Large intestine (tissue), 3 donors: ENCODE data around the gene CALM1. TPM values are rescaled to one million over a fixed set of nuclear protein-coding genes. Genes with fewer than 3 reads are reported as not detected.

Experiments used
- DNase-seq, 2 donors: peaks; one replicate each; pipeline versions ENCODE4 v3.0.0 to v3.0.0-alpha.2; 2013
- H3K27ac ChIP-seq: one replicate; pipeline ENCODE4 v1.5.1; 2013; ENCODE audit warnings: low read length
- H3K27me3 ChIP-seq: 2 replicates; pipeline ENCODE4 v1.6.1; 2013; ENCODE audit warnings: low read length; ENCODE audit not compliant: control insufficient read depth, insufficient read depth
- H3K36me3 ChIP-seq: 2 replicates; pipeline ENCODE4 v1.6.1; 2013; ENCODE audit warnings: low read length; ENCODE audit not compliant: control insufficient read depth, insufficient read depth
- H3K4me1 ChIP-seq: one replicate; pipeline ENCODE4 v1.6.1; 2013; ENCODE audit warnings: low read length; ENCODE audit not compliant: control insufficient read depth, insufficient read depth
- H3K4me3 ChIP-seq: one replicate; pipeline ENCODE4 v1.5.1; 2013; ENCODE audit warnings: low read length
- H3K9me3 ChIP-seq: one replicate; pipeline ENCODE4 v1.6.1; 2013; ENCODE audit warnings: mild to moderate bottlenecking, low read depth, low read length, moderate library complexity; ENCODE audit not compliant: control insufficient read depth
- WGBS: methylation state at CpG from one replicate; pipeline ENCODE4 v1.1.5; 2013; ENCODE audit warnings: low lambda C conversion rate; ENCODE audit not compliant: insufficient coverage; 5-methylcytosine and 5-hydroxymethylcytosine counted together
- polyA plus RNA-seq: library from polyadenylated mRNA; unstranded; fragments of 120-200 nt; gene quantifications from one replicate; pipeline ENCODE4 v1.2.1, GENCODE V29; 2013

Gene CALM1
- polyA plus RNA-seq, 1 donor = 613 TPM

DNA sequence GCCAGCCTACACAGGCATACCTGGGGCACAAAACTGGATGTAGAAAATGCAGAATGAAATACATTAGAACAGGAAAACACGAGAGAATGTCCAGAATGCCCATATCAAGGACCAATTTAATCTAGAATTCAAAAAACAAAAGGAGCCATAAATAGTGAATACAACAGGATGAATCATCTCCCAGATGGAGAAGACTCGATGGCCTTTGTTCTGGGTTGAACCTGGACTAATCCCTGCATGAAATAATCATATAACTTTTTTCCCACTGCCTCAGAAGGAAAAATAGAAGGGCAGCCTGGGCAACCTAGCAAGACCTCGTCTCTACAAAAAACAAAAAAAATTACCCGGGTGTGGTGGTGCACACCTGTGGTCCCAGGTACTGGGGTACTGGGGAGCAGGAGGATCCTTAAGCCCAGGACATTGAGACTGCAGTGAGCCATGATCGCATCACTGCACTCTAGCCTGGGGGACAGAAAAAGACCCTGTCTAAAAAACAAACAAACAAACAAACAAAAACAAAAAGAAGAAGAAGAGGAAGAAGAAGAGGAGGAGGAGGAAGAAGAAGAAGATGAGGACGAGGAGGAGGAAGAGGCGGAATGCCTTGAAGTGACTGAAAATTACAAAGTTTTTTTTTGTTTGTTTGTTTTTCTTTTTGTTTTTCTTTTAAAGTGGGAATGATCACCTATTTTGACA is 34.8 kb upstream of the CALM1 start:
- no peak for DNase-seq
- no peaks in the 10 kb centered on the region for H3K36me3 ChIP-seq
- peaks cover 4% of the 10 kb centered on the region for H3K9me3 ChIP-seq
- 97% methylated on average over 4 of the region's 7 CpGs for WGBS
- peaks cover 20% of the 10 kb centered on the region for H3K4me1 ChIP-seq
- no peak overlapping the region for H3K4me3 ChIP-seq
- H3K27ac ChIP-seq = no peak overlapping the region
- H3K27me3 ChIP-seq = no peaks in the 10 kb centered on the region

DNA sequence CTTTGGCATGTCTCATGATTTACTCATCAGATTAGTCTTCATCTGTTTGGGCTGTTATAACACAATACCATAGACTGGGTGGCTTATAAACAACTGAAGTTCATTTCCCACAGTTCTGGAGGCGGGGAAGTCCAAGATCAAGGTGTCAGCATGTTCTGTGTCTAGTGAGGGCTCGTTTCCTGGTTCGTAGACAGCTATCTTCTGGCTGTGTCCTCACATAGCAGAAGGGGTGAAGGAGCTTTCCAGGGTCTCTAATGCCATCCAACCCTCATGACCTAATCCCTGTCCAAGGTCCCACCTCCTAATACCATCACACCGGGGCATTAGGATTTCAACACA is 34.3 kb upstream of the CALM1 start:
- no peak overlapping the region for H3K27ac ChIP-seq
- peaks cover 4% of the 10 kb centered on the region for H3K9me3 ChIP-seq
- no CpG with 5 or more reads among the region's 4 CpGs for WGBS
- H3K4me1 ChIP-seq = peaks cover 17% of the 10 kb centered on the region
- DNase-seq = no peak
- H3K4me3 ChIP-seq = no peak overlapping the region
- no peaks in the 10 kb centered on the region for H3K27me3 ChIP-seq
- H3K36me3 ChIP-seq = no peaks in the 10 kb centered on the region

DNA sequence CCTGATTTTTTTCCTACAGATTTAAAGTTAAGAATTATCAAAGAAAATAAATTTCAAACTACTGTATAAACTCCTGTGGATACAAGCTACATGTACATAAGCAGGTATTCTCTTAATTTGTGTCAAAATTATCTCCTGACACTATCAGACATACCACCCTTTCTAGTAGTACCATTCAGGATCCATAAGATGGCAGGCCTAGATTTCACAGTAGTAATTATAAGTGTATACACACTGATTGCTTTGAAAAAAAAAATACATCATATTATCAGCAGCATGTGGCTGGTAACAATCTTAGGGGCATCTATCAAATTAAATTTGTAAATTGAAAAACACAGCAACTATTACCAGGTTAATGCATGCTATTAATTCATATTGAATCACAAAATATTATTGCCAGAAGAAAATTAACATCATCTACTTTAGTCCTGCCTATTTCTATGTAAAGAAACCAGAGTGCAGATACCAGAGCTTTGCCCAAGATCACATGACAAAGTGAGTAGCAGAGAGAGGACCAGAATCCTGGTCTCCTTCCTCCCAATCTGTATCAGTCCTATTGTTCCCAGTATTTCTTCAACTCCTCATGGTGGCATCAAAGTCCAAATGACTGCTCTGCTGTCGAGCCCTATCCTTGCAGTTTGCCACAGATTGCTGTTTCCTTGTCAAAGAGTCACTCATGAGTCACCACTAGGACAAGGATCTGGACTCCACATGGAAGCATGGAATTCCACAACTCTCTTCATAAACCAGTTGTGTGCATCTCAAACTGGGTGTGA is 27.7 kb upstream of the CALM1 start:
- H3K27ac ChIP-seq = peak overlapping the region; percentile 44
- no peak overlapping the region for H3K4me3 ChIP-seq
- WGBS = no CpG with 5 or more reads among the region's 1 CpG
- H3K36me3 ChIP-seq = no peaks in the 10 kb centered on the region
- H3K27me3 ChIP-seq = no peaks in the 10 kb centered on the region
- no peaks in the 10 kb centered on the region for H3K9me3 ChIP-seq
- peaks cover 14% of the 10 kb centered on the region for H3K4me1 ChIP-seq
- DNase-seq = peak; percentile 82 to 92

DNA sequence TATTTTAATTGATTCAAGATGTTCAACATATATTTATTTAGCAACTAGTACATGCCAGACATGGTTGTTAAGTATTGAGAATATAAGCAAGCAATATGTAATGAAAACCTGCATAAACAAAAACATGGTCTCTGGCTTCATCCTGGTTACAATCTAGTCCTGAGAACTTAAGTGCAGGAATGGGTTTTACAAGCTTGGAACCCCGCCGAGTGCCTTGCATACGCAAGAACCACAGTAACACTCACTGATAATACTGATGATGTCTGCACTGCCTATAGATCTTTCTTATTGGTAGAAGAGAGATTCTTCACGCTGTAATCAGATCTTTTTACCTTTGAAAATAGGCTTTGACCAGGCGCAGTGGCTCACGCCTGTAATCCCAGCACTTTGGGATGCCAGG is 22.9 kb upstream of the CALM1 start:
- no CpG with 5 or more reads among the region's 6 CpGs for WGBS
- Histone ChIP-seq H3K9me3 (no peaks in the 10 kb centered on the region), H3K27me3 (no peaks in the 10 kb centered on the region), H3K4me3 (no peak overlapping the region), H3K4me1 (peaks cover 5% of the 10 kb centered on the region), H3K27ac (no peak overlapping the region), H3K36me3 (no peaks in the 10 kb centered on the region)
- no peak for DNase-seq

DNA sequence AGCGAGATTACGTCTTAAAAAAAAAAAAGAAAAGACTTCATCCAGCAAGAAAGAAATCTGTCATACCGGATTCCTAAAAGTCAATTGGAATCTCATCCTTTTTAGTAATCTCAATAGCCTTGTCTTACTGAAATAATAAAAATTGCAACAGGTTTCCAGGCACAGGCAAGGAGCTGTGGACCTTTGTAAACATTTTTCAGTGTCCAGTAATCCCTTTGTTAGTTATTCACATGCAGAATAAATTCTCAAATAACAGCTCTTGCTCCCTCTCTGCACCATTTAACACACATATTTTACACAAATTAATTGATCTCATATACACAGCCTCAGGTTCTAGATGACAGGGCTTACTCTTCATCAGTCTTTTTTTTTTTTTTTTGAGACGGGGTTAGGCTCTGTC is 22.0 kb upstream of the CALM1 start:
- no peaks in the 10 kb centered on the region for H3K9me3 ChIP-seq
- no peaks in the 10 kb centered on the region for H3K36me3 ChIP-seq
- H3K4me1 ChIP-seq = peaks cover 3% of the 10 kb centered on the region
- 90% methylated on average over 2 of the region's 4 CpGs for WGBS
- no peaks in the 10 kb centered on the region for H3K27me3 ChIP-seq
- H3K27ac ChIP-seq = no peak overlapping the region
- DNase-seq = no peak
- no peak overlapping the region for H3K4me3 ChIP-seq

DNA sequence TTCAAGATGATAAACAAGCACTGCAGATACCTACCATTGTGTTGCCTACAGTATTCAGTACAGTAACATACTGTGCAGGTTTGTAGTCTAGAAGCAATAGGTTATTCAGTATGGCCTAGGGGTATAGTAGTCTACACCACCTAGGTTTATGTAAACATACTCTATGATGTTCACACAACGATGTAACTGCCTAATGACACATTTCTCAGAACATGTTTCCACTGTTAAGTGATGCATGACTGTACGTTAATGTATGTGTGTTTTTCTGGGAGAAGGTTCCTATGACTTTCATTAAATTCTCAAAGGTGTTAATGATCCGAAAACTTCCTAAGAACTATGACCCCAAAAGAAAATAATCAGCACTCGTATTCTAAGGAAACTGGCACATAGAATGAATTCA is 20.9 kb upstream of the CALM1 start:
- H3K9me3 ChIP-seq = no peaks in the 10 kb centered on the region
- no peak for DNase-seq
- no peaks in the 10 kb centered on the region for H3K36me3 ChIP-seq
- WGBS = 100% methylated on average over 1 of the region's 4 CpGs
- no peaks in the 10 kb centered on the region for H3K27me3 ChIP-seq
- H3K27ac ChIP-seq = no peak overlapping the region
- no peak overlapping the region for H3K4me3 ChIP-seq
- H3K4me1 ChIP-seq = peaks cover 9% of the 10 kb centered on the region

DNA sequence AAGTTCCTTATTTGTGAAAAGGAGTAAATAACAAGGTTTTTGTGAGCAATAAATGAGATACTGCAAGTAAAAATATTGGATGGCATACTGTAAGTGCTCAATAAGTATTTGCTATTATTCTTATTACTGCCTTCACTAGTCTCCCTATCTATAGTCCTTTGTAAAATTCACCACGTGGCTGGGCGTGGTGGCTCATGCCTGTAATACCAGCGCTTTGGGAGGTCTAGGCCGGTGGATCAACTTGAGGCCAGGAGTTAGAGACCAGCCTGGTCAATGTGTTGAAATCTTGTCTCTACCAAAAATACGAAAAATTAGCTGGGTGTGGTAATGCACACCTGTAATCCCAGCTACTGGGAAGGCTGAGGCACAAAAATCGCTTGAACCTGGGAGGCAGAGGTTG is 18.6 kb upstream of the CALM1 start:
- H3K27me3 ChIP-seq = no peaks in the 10 kb centered on the region
- no peaks in the 10 kb centered on the region for H3K36me3 ChIP-seq
- no peak overlapping the region for H3K27ac ChIP-seq
- peaks cover 22% of the 10 kb centered on the region for H3K4me1 ChIP-seq
- H3K9me3 ChIP-seq = no peaks in the 10 kb centered on the region
- no peak for DNase-seq
- WGBS = no CpG with 5 or more reads among the region's 6 CpGs
- H3K4me3 ChIP-seq = no peak overlapping the region

DNA sequence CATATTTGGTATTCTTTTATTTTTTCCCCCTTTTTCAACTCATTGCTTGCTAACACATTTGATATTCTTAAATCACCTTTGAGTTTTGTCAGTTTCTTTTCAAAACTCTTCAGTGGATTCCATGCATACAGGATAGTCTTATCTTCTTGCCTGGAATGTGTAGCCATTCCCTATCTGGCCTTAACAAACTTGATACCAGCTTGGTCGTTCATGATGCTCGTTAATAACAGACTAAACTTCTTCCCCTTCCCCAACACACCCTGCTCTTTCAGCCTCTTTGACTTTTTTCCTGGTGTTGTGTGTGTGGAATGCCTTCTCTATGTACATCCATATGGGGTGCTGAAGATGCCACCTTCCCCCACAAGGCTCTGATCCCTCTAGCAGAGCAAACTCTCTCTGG is 17.7 kb upstream of the CALM1 start:
- DNase-seq = no peak
- H3K36me3 ChIP-seq = no peaks in the 10 kb centered on the region
- no peaks in the 10 kb centered on the region for H3K27me3 ChIP-seq
- H3K4me1 ChIP-seq = peaks cover 26% of the 10 kb centered on the region
- no peaks in the 10 kb centered on the region for H3K9me3 ChIP-seq
- no peak overlapping the region for H3K4me3 ChIP-seq
- H3K27ac ChIP-seq = no peak overlapping the region
- WGBS = no CpG with 5 or more reads among the region's 2 CpGs

DNA sequence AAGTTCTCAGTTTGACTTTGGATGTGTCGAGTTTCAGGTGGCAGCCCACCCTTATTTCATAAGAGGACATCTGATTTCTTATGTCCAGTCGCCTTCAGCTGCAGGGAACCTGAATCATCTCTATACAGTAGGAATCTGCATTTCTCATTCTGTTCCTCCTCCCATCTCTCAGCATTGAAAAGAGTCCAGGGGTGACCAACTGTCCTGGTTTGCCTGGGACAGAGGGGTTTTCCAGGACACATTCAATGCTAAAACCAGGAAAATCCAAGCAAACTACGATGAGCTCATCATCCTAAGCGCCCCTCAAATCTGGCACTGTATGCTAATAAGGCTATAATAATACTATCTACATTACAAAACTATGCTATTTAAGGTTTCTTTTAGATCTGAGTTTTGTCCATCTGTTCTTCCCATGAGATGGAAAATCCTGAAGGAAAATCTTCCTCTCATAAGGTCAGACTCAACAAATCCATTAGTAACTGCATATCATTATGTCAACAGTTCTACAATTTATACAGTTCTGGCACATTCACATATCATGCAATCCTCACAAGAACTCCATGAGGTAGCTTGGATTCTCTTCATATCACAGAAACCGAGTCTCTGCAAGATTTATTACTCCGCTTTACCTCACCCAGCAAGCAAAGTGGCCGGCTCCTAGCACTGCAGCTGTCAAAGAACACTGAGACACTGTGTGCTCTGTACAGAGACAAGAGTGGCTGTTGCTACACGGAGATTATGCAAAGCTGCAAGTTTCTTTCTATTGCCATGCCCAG is 15.6 kb upstream of the CALM1 start:
- Histone ChIP-seq H3K4me3 (peak overlapping the region; percentile 69), H3K36me3 (no peaks in the 10 kb centered on the region), H3K27ac (peak overlapping the region; percentile 99), H3K27me3 (no peaks in the 10 kb centered on the region), H3K4me1 (peaks cover 37% of the 10 kb centered on the region), H3K9me3 (no peaks in the 10 kb centered on the region)
- 100% methylated on average over 1 of the region's 8 CpGs for WGBS
- DNase-seq = peak; percentile 78 to 88

DNA sequence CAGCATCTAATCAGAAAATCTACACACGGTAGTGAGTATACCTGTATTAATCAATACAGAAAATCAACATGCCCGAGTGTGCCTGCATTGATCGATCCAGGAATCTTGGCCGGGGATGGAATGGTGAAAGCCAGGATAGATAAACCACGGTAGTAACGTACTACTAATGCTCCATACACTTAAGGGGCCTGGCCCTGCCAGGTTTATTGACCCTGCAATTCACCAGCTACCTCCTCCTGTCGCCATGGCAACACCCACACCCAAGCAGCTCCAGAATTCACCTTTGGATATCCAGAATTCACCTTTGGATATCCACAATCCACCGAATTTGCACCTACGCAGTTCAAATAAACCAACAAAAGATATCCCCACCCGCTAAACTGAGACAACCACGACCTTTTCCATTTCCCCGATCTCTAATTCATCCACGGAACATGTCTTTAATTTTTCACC is 14.8 kb upstream of the CALM1 start:
- H3K4me1 ChIP-seq = peaks cover 40% of the 10 kb centered on the region
- peak overlapping the region; percentile 99 for H3K27ac ChIP-seq
- H3K9me3 ChIP-seq = no peaks in the 10 kb centered on the region
- H3K27me3 ChIP-seq = no peaks in the 10 kb centered on the region
- H3K4me3 ChIP-seq = peak overlapping the region; percentile 69
- no CpG with 5 or more reads among the region's 13 CpGs for WGBS
- DNase-seq = peak; percentile 93 to 97
- H3K36me3 ChIP-seq = no peaks in the 10 kb centered on the region
